HepG2 (cell line): Measurements from ENCODE around the gene RIPK3. TPM values are rescaled to one million over a fixed set of nuclear protein-coding genes. Genes with fewer than 3 reads are reported as not detected.

Experiments used
- ADNP ChIP-seq: sonication (generic); formaldehyde crosslinking; IDR thresholded peaks from 2 replicates; pipeline ENCODE4 v1.4.0; 2020; ENCODE audit warnings: missing genetic modification reagents
- ARNTL ChIP-seq: sonication (generic); formaldehyde crosslinking; IDR thresholded peaks from 2 replicates; pipeline ENCODE4 v1.4.0; 2020; ENCODE audit warnings: mild to moderate bottlenecking, missing genetic modification reagents
- CEBPZ ChIP-seq: IDR thresholded peaks from 2 replicates; pipeline ENCODE4 v1.6.1; 2012; ENCODE audit warnings: low read length, improper control_type of control experiment
- DMAP1 ChIP-seq: IDR thresholded peaks from 2 replicates; pipeline ENCODE4 v1.6.1; 2016
- GFI1 ChIP-seq: sonication (generic); formaldehyde crosslinking; IDR thresholded peaks from 2 replicates; pipeline ENCODE4 v1.5.0; 2020; ENCODE audit warnings: missing genetic modification reagents, mild to moderate bottlenecking, borderline replicate concordance
- IRF9 ChIP-seq: sonication (generic); formaldehyde crosslinking; IDR thresholded peaks from 2 replicates; pipeline ENCODE4 v1.8.0; 2022; ENCODE audit warnings: missing genetic modification reagents, mild to moderate bottlenecking, borderline replicate concordance
- MXI1 ChIP-seq: IDR thresholded peaks from 3 replicates; pipeline ENCODE4 v1.6.1; 2012; ENCODE audit warnings: low read depth, low read length, inconsistent platforms, borderline replicate concordance
- NKX3-1 ChIP-seq: sonication (generic); formaldehyde crosslinking; IDR thresholded peaks from 2 replicates; pipeline ENCODE4 v1.5.0; 2020; ENCODE audit warnings: missing genetic modification reagents
- POGK ChIP-seq: sonication (generic); formaldehyde crosslinking; conservative IDR thresholded peaks from 2 replicates; pipeline ENCODE4 v1.8.0; 2022; ENCODE audit warnings: mild to moderate bottlenecking, moderate library complexity, missing genetic modification reagents
- SNAPC2 ChIP-seq: sonication (generic); formaldehyde crosslinking; IDR thresholded peaks from 2 replicates; pipeline ENCODE4 v1.8.1; 2022; ENCODE audit warnings: mild to moderate bottlenecking, missing genetic modification reagents
- TRIM24 ChIP-seq: sonication (generic); formaldehyde crosslinking; IDR thresholded peaks from 2 replicates; pipeline ENCODE4 v1.8.0; 2022; ENCODE audit warnings: mild to moderate bottlenecking, missing genetic modification reagents
- ZBTB43 ChIP-seq: sonication (generic); formaldehyde crosslinking; conservative IDR thresholded peaks from 2 replicates; pipeline ENCODE4 v1.4.0; 2020; ENCODE audit warnings: missing genetic modification reagents
- ZBTB44 ChIP-seq: sonication (generic); formaldehyde crosslinking; IDR thresholded peaks from 2 replicates; pipeline ENCODE4 v1.4.0; 2020; ENCODE audit warnings: missing genetic modification reagents
- ZNF121 ChIP-seq: sonication (generic); formaldehyde crosslinking; IDR thresholded peaks from 2 replicates; pipeline ENCODE4 v1.5.0; 2020; ENCODE audit warnings: mild to moderate bottlenecking, missing genetic modification reagents
- ZNF230 ChIP-seq: sonication (generic); formaldehyde crosslinking; IDR thresholded peaks from 2 replicates; pipeline ENCODE4 v1.4.0; 2020; ENCODE audit warnings: mild to moderate bottlenecking, missing genetic modification reagents
- ZNF567 ChIP-seq: sonication (generic); formaldehyde crosslinking; IDR thresholded peaks from 2 replicates; pipeline ENCODE4 v1.8.1; 2023; ENCODE audit warnings: mild to moderate bottlenecking, missing genetic modification reagents, borderline replicate concordance
- ZNF580 ChIP-seq: IDR thresholded peaks from 2 replicates; pipeline ENCODE4 v1.6.1; 2016; ENCODE audit warnings: low read depth, borderline replicate concordance
- ZNF83 ChIP-seq: sonication (generic); formaldehyde crosslinking; IDR thresholded peaks from 2 replicates; pipeline ENCODE4 v1.4.0; 2020; ENCODE audit warnings: missing genetic modification reagents, mild to moderate bottlenecking, borderline replicate concordance
- ZZZ3 ChIP-seq: sonication (generic); formaldehyde crosslinking; IDR thresholded peaks from 2 replicates; pipeline ENCODE4 v1.4.0; 2020; ENCODE audit warnings: missing genetic modification reagents, mild to moderate bottlenecking, borderline replicate concordance
- polyA plus RNA-seq, 8 experiments: library from polyadenylated mRNA; depleted of rRNA in 3 of 8; stranded (reverse) in 7 of 8; unstranded in 1 of 8; fragments of >200 nt; fragmentation: Illumina TruSeq in 4 of 8; extraction: Trizol in 4 of 8; gene quantifications; 2 replicates each; pipeline versions ENCODE4 v1.2.1 to v1.2.3, GENCODE V29; 2011 to 2016; ENCODE audit warnings: low read depth in 4 of 8, missing spikeins in 1 of 8, mixed read lengths in 1 of 8; ENCODE audit not compliant: insufficient read depth in 1 of 8
- total RNA-seq, 5 experiments: library from RNA; depleted of rRNA; stranded (reverse); fragments of >200 nt; fragmentation: Illumina TruSeq; extraction: Trizol; gene quantifications; 2 replicates each; pipeline ENCODE4 v1.2.3, GENCODE V29; 2016; ENCODE audit warnings: low read depth in 1 of 5

The RIPK3 gene
- total and polyA plus RNA-seq, 2 of the 13 experiments (the other 11 are each of a cell fraction or from before 2014, with no cell fraction given): not detected

GRCh38 chr14:24365600-24366412 is 26.0 kb upstream of the RIPK3 start (continued):
- peak; percentile 94 for TF ChIP-seq IRF9 (CRISPR knock-in tag)
- TF ChIP-seq NKX3-1 (CRISPR knock-in tag): 0 out of 2 replicates have a peak, but pooled peaks have one; percentile 37
- no peak; the same call in 1 of the 2 replicates for TF ChIP-seq ZNF83 (CRISPR knock-in tag)
- peak; percentile 69; the same call in 1 of the 2 replicates for TF ChIP-seq ARNTL (CRISPR knock-in tag)
- peak; percentile 96 for TF ChIP-seq ZNF580 (CRISPR knock-in tag)
- TF ChIP-seq ZNF121 (CRISPR knock-in tag): peak; percentile 62
- TF ChIP-seq GFI1 (CRISPR knock-in tag): peak; percentile 80
- peak; percentile 75 for TF ChIP-seq ADNP
- 0 out of 2 replicates have a peak, but pooled peaks have one; percentile 33 for TF ChIP-seq ZBTB43 (CRISPR knock-in tag)
- TF ChIP-seq ZNF230 (CRISPR knock-in tag): peak; percentile 95
- no peak for TF ChIP-seq CEBPZ
- TF ChIP-seq TRIM24: no peak
- TF ChIP-seq POGK (CRISPR knock-in tag): peak; percentile 97
- TF ChIP-seq ZNF567 (CRISPR knock-in tag): peak; percentile 86
- no peak for TF ChIP-seq ZBTB44 (CRISPR knock-in tag)
- TF ChIP-seq SNAPC2 (CRISPR knock-in tag): 0 out of 2 replicates have a peak, but pooled peaks have one; percentile 61
- peak; percentile 75; the same call in 1 of the 2 replicates for TF ChIP-seq ZZZ3 (CRISPR knock-in tag)
- 0 out of 2 replicates have a peak, but pooled peaks have one; percentile 25 for TF ChIP-seq DMAP1 (CRISPR knock-in tag)
- peak; percentile 50; the same call in 1 of the 3 replicates for TF ChIP-seq MXI1
